B cell (primary cell): ENCODE measurements around the gene MYO19. TPM values are rescaled to one million over a fixed set of nuclear protein-coding genes. Genes with fewer than 3 reads are reported as not detected.

ENCODE experiments used
- ATAC-seq: fragments of 200-7000 bp; cut with Tn5 transposase; one replicate; pipeline ENCODE4 v1.10.0; 2021; ENCODE audit warnings: low read depth, mild to moderate bottlenecking, moderate number of reproducible peaks, moderate library complexity
- CTCF ChIA-PET: fragments of 350-600 bp; sonication (Branson Sonifier 250); formaldehyde crosslinking; loops from one replicate; lab custom pipeline; 2021; ENCODE audit warnings: antibody characterized with exemption, inconsistent platforms; lab: Charles Lee
- POLR2A ChIA-PET: fragments of 350-600 bp; sonication (Branson Sonifier 250); formaldehyde crosslinking; loops from one replicate; lab custom pipeline; 2021; ENCODE audit warnings: antibody characterized with exemption; lab: Charles Lee
- DNase-seq: peaks from one replicate; pipeline ENCODE4 v3.0.0; 2013
- H2AFZ ChIP-seq: 2 replicates; pipeline ENCODE4 v1.6.1; 2012; ENCODE audit warnings: mild to moderate bottlenecking, low read depth, low read length; ENCODE audit not compliant: insufficient read depth, poor library complexity, severe bottlenecking
- H3K27ac ChIP-seq, 2 donors: 1 replicate in 1 of 2; 2 replicates in 1 of 2; pipeline ENCODE4 v1.5.1; 2012 to 2013; ENCODE audit warnings: low read length in 2 of 2, mild to moderate bottlenecking in 2 of 2, moderate library complexity in 1 of 2
- H3K27me3 ChIP-seq, 4 experiments: fragments of 200-600 bp in 1 of 4; sonication (generic) in 1 of 4; replicated peaks in 1 of 4; 1 replicate in 2 of 4; 2 replicates in 2 of 4; pipeline versions ENCODE4 v1.6.1 to v1.7.0; 2013 to 2016; ENCODE audit warnings: low read length in 3 of 4, mild to moderate bottlenecking in 2 of 4, mixed read lengths in 1 of 4, moderate library complexity in 1 of 4; ENCODE audit not compliant: insufficient read depth in 4 of 4, control insufficient read depth in 3 of 4; ENCODE audit errors: control extremely low read depth in 1 of 4
- H3K36me3 ChIP-seq, 2 experiments: replicated peaks in 1 of 2; 1 replicate in 1 of 2; 2 replicates in 1 of 2; pipeline versions ENCODE4 v1.6.1 to v1.7.1; 2013; ENCODE audit warnings: low read length in 1 of 2; ENCODE audit not compliant: insufficient read depth in 2 of 2, control insufficient read depth in 1 of 2; ENCODE audit errors: control extremely low read depth in 1 of 2, extremely low read depth in 1 of 2
- H3K4me1 ChIP-seq, 2 donors: fragments of 200-600 bp in 1 of 2; sonication (generic) in 1 of 2; 1 replicate in 1 of 2; 2 replicates in 1 of 2; pipeline versions ENCODE4 v1.5.1 to v1.6.1; 2013 to 2017; ENCODE audit warnings: low read length in 2 of 2; ENCODE audit not compliant: control insufficient read depth in 2 of 2, insufficient read depth in 2 of 2
- H3K4me2 ChIP-seq: replicated peaks from 2 replicates; pipeline ENCODE3; 2012; ENCODE audit warnings: mild to moderate bottlenecking, low read depth, low read length; ENCODE audit not compliant: poor library complexity, severe bottlenecking
- H3K4me3 ChIP-seq, 5 experiments: fragments of 200-600 bp in 1 of 5; sonication (generic) in 1 of 5; 1 replicate in 3 of 5; 2 replicates in 2 of 5; pipeline versions ENCODE4 v1.5.1 to v1.7.0; 2011 to 2016; ENCODE audit warnings: low read length in 4 of 5, mild to moderate bottlenecking in 4 of 5, low read depth in 2 of 5, control low read depth in 1 of 5, moderate library complexity in 1 of 5; ENCODE audit not compliant: insufficient read depth in 1 of 5; ENCODE audit errors: control extremely low read depth in 1 of 5, extremely low read depth in 1 of 5
- H3K79me2 ChIP-seq: fragments of 200-600 bp; sonication (generic); one replicate; pipeline ENCODE4 v1.6.0; 2016; ENCODE audit warnings: low read length; ENCODE audit not compliant: control insufficient read depth, insufficient read depth
- H3K9ac ChIP-seq: fragments of 200-600 bp; sonication (generic); 2 replicates; pipeline ENCODE4 v1.6.1; 2017; ENCODE audit warnings: mild to moderate bottlenecking, low read length, moderate library complexity
- H3K9me3 ChIP-seq, 3 donors: one replicate each; pipeline versions ENCODE4 v1.6.1 to v1.7.1; 2013; ENCODE audit warnings: low read length in 2 of 3; ENCODE audit not compliant: control insufficient read depth in 2 of 3, insufficient read depth in 1 of 3; ENCODE audit errors: control extremely low read depth in 1 of 3
- H4K20me1 ChIP-seq: 2 replicates; pipeline ENCODE4 v1.6.0; 2012; ENCODE audit warnings: mild to moderate bottlenecking, low read length; ENCODE audit not compliant: insufficient read depth, control insufficient read depth, poor library complexity, severe bottlenecking
- H3K27ac Mint-ChIP-seq: one replicate; pipeline ENCODE4 v1.8.0; 2021; ENCODE audit warnings: mixed read lengths
- H3K27me3 Mint-ChIP-seq: one replicate; pipeline ENCODE4 v1.8.0; 2021; ENCODE audit warnings: mixed read lengths
- H3K4me1 Mint-ChIP-seq: one replicate; pipeline ENCODE4 v1.8.0; 2021; ENCODE audit warnings: mixed read lengths
- H3K4me3 Mint-ChIP-seq: one replicate; pipeline ENCODE4 v1.8.0; 2021; ENCODE audit warnings: mixed read lengths
- H3K9me3 Mint-ChIP-seq: one replicate; pipeline ENCODE4 v1.8.0; 2022; ENCODE audit warnings: mixed read lengths; ENCODE audit not compliant: insufficient read depth
- EZH2 ChIP-seq: IDR thresholded peaks from 2 replicates; pipeline ENCODE4 v1.6.1; 2012; ENCODE audit warnings: borderline replicate concordance, low read depth, mild to moderate bottlenecking, moderate library complexity, low read length; ENCODE audit not compliant: insufficient read depth, poor library complexity, severe bottlenecking
- WGBS: methylation state at CpG from one replicate; pipeline ENCODE4 v1.1.5; 2013; ENCODE audit warnings: missing lambda C conversion rate; ENCODE audit not compliant: insufficient coverage; 5-methylcytosine and 5-hydroxymethylcytosine counted together
- intact Hi-C: fragments of 100-400 bp; cut with micrococcal nuclease; formaldehyde crosslinking; loops from one replicate; pipeline ENCODE4 v1.10.0; 2022
- polyA plus RNA-seq: library from polyadenylated mRNA; depleted of rRNA; stranded (reverse); fragments of >200 nt; gene quantifications from 2 replicates; pipeline ENCODE4 v1.2.3, GENCODE V29; 2012
- total RNA-seq, 2 donors: library from RNA; stranded (reverse); fragments of 120-200 nt in 1 of 2; gene quantifications; 1 replicate in 1 of 2; 2 replicates in 1 of 2; pipeline versions ENCODE4 v1.2.3 to v1.2.4, GENCODE V29; 2013 to 2022
- TF ChIP-seq, protein P1 (sequence below): fragments of 200-600 bp; IDR thresholded peaks from one replicate; pipeline ENCODE4 v1.8.0; 2022; ENCODE audit warnings: antibody characterized with exemption, mild to moderate bottlenecking

The MYO19 gene
- total and polyA plus RNA-seq, 2 donors (not counting 1 experiment from before 2014, with no cell fraction given) = 65.7 to 88.7 TPM

DNA sequence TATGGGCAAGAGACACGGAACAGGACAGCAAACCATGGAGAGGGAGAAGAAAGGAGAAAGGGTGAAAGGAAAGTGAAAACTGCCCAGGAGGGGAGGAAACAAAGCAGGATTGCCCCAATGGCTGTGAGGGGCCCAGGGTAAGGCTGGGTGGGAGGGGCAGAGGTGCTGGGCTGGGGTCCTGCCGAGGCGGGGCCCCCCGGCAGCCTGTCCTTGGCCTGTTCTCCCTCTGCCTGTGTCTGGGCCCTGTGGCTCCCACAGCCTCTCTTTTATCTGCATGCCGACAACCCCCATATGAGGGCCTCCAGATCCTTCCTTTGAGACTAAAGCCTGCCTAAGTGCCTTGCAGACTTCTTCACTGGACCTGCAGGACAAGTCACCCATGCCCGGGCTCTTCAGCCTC, 32.7 kb downstream of the MYO19 start:
- no peak overlapping the region for H3K27ac Mint-ChIP-seq

DNA sequence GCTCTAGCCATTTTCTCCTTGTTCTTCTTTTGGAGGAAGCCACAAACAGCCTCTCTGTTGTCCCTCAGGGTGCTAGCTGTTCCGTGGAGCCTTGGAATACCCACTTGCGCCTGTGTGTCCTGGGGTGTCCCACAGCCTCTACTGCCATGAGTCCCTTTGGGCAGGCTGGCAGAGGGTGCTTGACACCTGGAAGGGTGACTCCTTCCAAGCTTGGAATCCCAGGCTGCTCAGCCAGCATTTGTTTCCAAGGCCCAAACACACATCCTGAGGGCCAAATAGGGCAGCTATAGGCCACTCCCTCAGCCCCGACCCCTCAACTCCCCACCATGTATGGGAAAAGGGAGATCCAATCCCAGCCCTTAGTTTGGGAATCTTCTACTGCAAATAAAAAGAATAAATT, 33.3 kb downstream of the MYO19 start:
- Mint-ChIP-seq H3K4me1 (no peaks in the 10 kb centered on the region), H3K4me3 (no peak overlapping the region), H3K27ac (no peak overlapping the region), H3K9me3 (no peaks in the 10 kb centered on the region), H3K27me3 (no peaks in the 10 kb centered on the region)
- no peak for ATAC-seq
- DNase-seq = no peak
- H3K9ac ChIP-seq = no peak overlapping the region
- H3K9me3 ChIP-seq = no peaks in the 10 kb centered on the region
- H2AFZ ChIP-seq = no peak overlapping the region
- H4K20me1 ChIP-seq = no peaks in the 10 kb centered on the region
- peaks cover 0 to 52% of the 10 kb centered on the region in 2 experiments for H3K36me3 ChIP-seq
- no peaks in the 10 kb centered on the region for H3K4me1 ChIP-seq
- H3K4me2 ChIP-seq = no peak overlapping the region
- H3K4me3 ChIP-seq = no peak overlapping the region
- intact Hi-C loops = no loop called here
- no peak overlapping the region for H3K27ac ChIP-seq
- ChIA-PET POLR2A (no interaction called here), CTCF (no interaction called here)
- H3K79me2 ChIP-seq = no peaks in the 10 kb centered on the region
- no peaks in the 10 kb centered on the region for H3K27me3 ChIP-seq
- TF ChIP-seq, protein P1, sequence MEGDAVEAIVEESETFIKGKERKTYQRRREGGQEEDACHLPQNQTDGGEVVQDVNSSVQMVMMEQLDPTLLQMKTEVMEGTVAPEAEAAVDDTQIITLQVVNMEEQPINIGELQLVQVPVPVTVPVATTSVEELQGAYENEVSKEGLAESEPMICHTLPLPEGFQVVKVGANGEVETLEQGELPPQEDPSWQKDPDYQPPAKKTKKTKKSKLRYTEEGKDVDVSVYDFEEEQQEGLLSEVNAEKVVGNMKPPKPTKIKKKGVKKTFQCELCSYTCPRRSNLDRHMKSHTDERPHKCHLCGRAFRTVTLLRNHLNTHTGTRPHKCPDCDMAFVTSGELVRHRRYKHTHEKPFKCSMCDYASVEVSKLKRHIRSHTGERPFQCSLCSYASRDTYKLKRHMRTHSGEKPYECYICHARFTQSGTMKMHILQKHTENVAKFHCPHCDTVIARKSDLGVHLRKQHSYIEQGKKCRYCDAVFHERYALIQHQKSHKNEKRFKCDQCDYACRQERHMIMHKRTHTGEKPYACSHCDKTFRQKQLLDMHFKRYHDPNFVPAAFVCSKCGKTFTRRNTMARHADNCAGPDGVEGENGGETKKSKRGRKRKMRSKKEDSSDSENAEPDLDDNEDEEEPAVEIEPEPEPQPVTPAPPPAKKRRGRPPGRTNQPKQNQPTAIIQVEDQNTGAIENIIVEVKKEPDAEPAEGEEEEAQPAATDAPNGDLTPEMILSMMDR = no peak
- TF ChIP-seq EZH2 = no peak
- 100% methylated on average over 2 of the region's 3 CpGs for WGBS

More for the DNA sequence above, 32.7 kb downstream of the MYO19 start:
- ChIA-PET CTCF (no interaction called here), POLR2A (no interaction called here)
- H2AFZ ChIP-seq = no peak overlapping the region
- H4K20me1 ChIP-seq = no peaks in the 10 kb centered on the region
- H3K27me3 Mint-ChIP-seq = no peaks in the 10 kb centered on the region
- no peaks in the 10 kb centered on the region for H3K9me3 Mint-ChIP-seq
- no peak overlapping the region for H3K4me3 ChIP-seq
- intact Hi-C loops = no loop called here
- no peaks in the 10 kb centered on the region for H3K9me3 ChIP-seq
- over 99% methylated on average over 6 of the region's 6 CpGs for WGBS
- no peaks in the 10 kb centered on the region for H3K4me1 ChIP-seq
- H3K27me3 ChIP-seq = no peaks in the 10 kb centered on the region
- H3K36me3 ChIP-seq = peaks cover 0 to 49% of the 10 kb centered on the region in 2 experiments
- no peak overlapping the region for H3K4me3 Mint-ChIP-seq
- no peaks in the 10 kb centered on the region for H3K79me2 ChIP-seq
- no peaks in the 10 kb centered on the region for H3K4me1 Mint-ChIP-seq
- DNase-seq = no peak
- no peak for ATAC-seq
- H3K27ac ChIP-seq = no peak overlapping the region
- TF ChIP-seq EZH2 = no peak
- TF ChIP-seq, protein P1 = no peak
- H3K9ac ChIP-seq = no peak overlapping the region
- no peak overlapping the region for H3K4me2 ChIP-seq
